B cell (primary cell): Measurements from ENCODE around the gene NTM. TPM values are rescaled to one million over a fixed set of nuclear protein-coding genes. Genes with fewer than 3 reads are reported as not detected.

Experiments
- ATAC-seq: fragments of 200-7000 bp; cut with Tn5 transposase; one replicate; pipeline ENCODE4 v1.10.0; 2021; ENCODE audit warnings: low read depth, mild to moderate bottlenecking, moderate number of reproducible peaks, moderate library complexity
- CTCF ChIA-PET: fragments of 350-600 bp; sonication (Branson Sonifier 250); formaldehyde crosslinking; loops from one replicate; lab custom pipeline; 2021; ENCODE audit warnings: antibody characterized with exemption, inconsistent platforms; lab: Charles Lee
- POLR2A ChIA-PET: fragments of 350-600 bp; sonication (Branson Sonifier 250); formaldehyde crosslinking; loops from one replicate; lab custom pipeline; 2021; ENCODE audit warnings: antibody characterized with exemption; lab: Charles Lee
- DNase-seq: peaks from one replicate; pipeline ENCODE4 v3.0.0; 2013
- H2AFZ ChIP-seq: 2 replicates; pipeline ENCODE4 v1.6.1; 2012; ENCODE audit warnings: mild to moderate bottlenecking, low read depth, low read length; ENCODE audit not compliant: insufficient read depth, poor library complexity, severe bottlenecking
- H3K27ac ChIP-seq, 2 donors: 1 replicate in 1 of 2; 2 replicates in 1 of 2; pipeline ENCODE4 v1.5.1; 2012 to 2013; ENCODE audit warnings: low read length in 2 of 2, mild to moderate bottlenecking in 2 of 2, moderate library complexity in 1 of 2
- H3K27me3 ChIP-seq, 4 experiments: fragments of 200-600 bp in 1 of 4; sonication (generic) in 1 of 4; replicated peaks in 1 of 4; 1 replicate in 2 of 4; 2 replicates in 2 of 4; pipeline versions ENCODE4 v1.6.1 to v1.7.0; 2013 to 2016; ENCODE audit warnings: low read length in 3 of 4, mild to moderate bottlenecking in 2 of 4, mixed read lengths in 1 of 4, moderate library complexity in 1 of 4; ENCODE audit not compliant: insufficient read depth in 4 of 4, control insufficient read depth in 3 of 4; ENCODE audit errors: control extremely low read depth in 1 of 4
- H3K36me3 ChIP-seq, 2 experiments: replicated peaks in 1 of 2; 1 replicate in 1 of 2; 2 replicates in 1 of 2; pipeline versions ENCODE4 v1.6.1 to v1.7.1; 2013; ENCODE audit warnings: low read length in 1 of 2; ENCODE audit not compliant: insufficient read depth in 2 of 2, control insufficient read depth in 1 of 2; ENCODE audit errors: control extremely low read depth in 1 of 2, extremely low read depth in 1 of 2
- H3K4me1 ChIP-seq, 2 donors: fragments of 200-600 bp in 1 of 2; sonication (generic) in 1 of 2; 1 replicate in 1 of 2; 2 replicates in 1 of 2; pipeline versions ENCODE4 v1.5.1 to v1.6.1; 2013 to 2017; ENCODE audit warnings: low read length in 2 of 2; ENCODE audit not compliant: control insufficient read depth in 2 of 2, insufficient read depth in 2 of 2
- H3K4me2 ChIP-seq: replicated peaks from 2 replicates; pipeline ENCODE3; 2012; ENCODE audit warnings: mild to moderate bottlenecking, low read depth, low read length; ENCODE audit not compliant: poor library complexity, severe bottlenecking
- H3K4me3 ChIP-seq, 5 experiments: fragments of 200-600 bp in 1 of 5; sonication (generic) in 1 of 5; 1 replicate in 3 of 5; 2 replicates in 2 of 5; pipeline versions ENCODE4 v1.5.1 to v1.7.0; 2011 to 2016; ENCODE audit warnings: low read length in 4 of 5, mild to moderate bottlenecking in 4 of 5, low read depth in 2 of 5, control low read depth in 1 of 5, moderate library complexity in 1 of 5; ENCODE audit not compliant: insufficient read depth in 1 of 5; ENCODE audit errors: control extremely low read depth in 1 of 5, extremely low read depth in 1 of 5
- H3K79me2 ChIP-seq: fragments of 200-600 bp; sonication (generic); one replicate; pipeline ENCODE4 v1.6.0; 2016; ENCODE audit warnings: low read length; ENCODE audit not compliant: control insufficient read depth, insufficient read depth
- H3K9ac ChIP-seq: fragments of 200-600 bp; sonication (generic); 2 replicates; pipeline ENCODE4 v1.6.1; 2017; ENCODE audit warnings: mild to moderate bottlenecking, low read length, moderate library complexity
- H3K9me3 ChIP-seq, 3 donors: one replicate each; pipeline versions ENCODE4 v1.6.1 to v1.7.1; 2013; ENCODE audit warnings: low read length in 2 of 3; ENCODE audit not compliant: control insufficient read depth in 2 of 3, insufficient read depth in 1 of 3; ENCODE audit errors: control extremely low read depth in 1 of 3
- H4K20me1 ChIP-seq: 2 replicates; pipeline ENCODE4 v1.6.0; 2012; ENCODE audit warnings: mild to moderate bottlenecking, low read length; ENCODE audit not compliant: insufficient read depth, control insufficient read depth, poor library complexity, severe bottlenecking
- H3K27ac Mint-ChIP-seq: one replicate; pipeline ENCODE4 v1.8.0; 2021; ENCODE audit warnings: mixed read lengths
- H3K27me3 Mint-ChIP-seq: one replicate; pipeline ENCODE4 v1.8.0; 2021; ENCODE audit warnings: mixed read lengths
- H3K4me1 Mint-ChIP-seq: one replicate; pipeline ENCODE4 v1.8.0; 2021; ENCODE audit warnings: mixed read lengths
- H3K4me3 Mint-ChIP-seq: one replicate; pipeline ENCODE4 v1.8.0; 2021; ENCODE audit warnings: mixed read lengths
- H3K9me3 Mint-ChIP-seq: one replicate; pipeline ENCODE4 v1.8.0; 2022; ENCODE audit warnings: mixed read lengths; ENCODE audit not compliant: insufficient read depth
- EZH2 ChIP-seq: IDR thresholded peaks from 2 replicates; pipeline ENCODE4 v1.6.1; 2012; ENCODE audit warnings: borderline replicate concordance, low read depth, mild to moderate bottlenecking, moderate library complexity, low read length; ENCODE audit not compliant: insufficient read depth, poor library complexity, severe bottlenecking
- WGBS: methylation state at CpG from one replicate; pipeline ENCODE4 v1.1.5; 2013; ENCODE audit warnings: missing lambda C conversion rate; ENCODE audit not compliant: insufficient coverage; 5-methylcytosine and 5-hydroxymethylcytosine counted together
- intact Hi-C: fragments of 100-400 bp; cut with micrococcal nuclease; formaldehyde crosslinking; loops from one replicate; pipeline ENCODE4 v1.10.0; 2022
- polyA plus RNA-seq: library from polyadenylated mRNA; depleted of rRNA; stranded (reverse); fragments of >200 nt; gene quantifications from 2 replicates; pipeline ENCODE4 v1.2.3, GENCODE V29; 2012
- total RNA-seq, 2 donors: library from RNA; stranded (reverse); fragments of 120-200 nt in 1 of 2; gene quantifications; 1 replicate in 1 of 2; 2 replicates in 1 of 2; pipeline versions ENCODE4 v1.2.3 to v1.2.4, GENCODE V29; 2013 to 2022
- TF ChIP-seq, protein P1 (sequence below): fragments of 200-600 bp; IDR thresholded peaks from one replicate; pipeline ENCODE4 v1.8.0; 2022; ENCODE audit warnings: antibody characterized with exemption, mild to moderate bottlenecking

NTM gene
- total and polyA plus RNA-seq, 2 donors (not counting 1 experiment from before 2014, with no cell fraction given), result not detected

DNA sequence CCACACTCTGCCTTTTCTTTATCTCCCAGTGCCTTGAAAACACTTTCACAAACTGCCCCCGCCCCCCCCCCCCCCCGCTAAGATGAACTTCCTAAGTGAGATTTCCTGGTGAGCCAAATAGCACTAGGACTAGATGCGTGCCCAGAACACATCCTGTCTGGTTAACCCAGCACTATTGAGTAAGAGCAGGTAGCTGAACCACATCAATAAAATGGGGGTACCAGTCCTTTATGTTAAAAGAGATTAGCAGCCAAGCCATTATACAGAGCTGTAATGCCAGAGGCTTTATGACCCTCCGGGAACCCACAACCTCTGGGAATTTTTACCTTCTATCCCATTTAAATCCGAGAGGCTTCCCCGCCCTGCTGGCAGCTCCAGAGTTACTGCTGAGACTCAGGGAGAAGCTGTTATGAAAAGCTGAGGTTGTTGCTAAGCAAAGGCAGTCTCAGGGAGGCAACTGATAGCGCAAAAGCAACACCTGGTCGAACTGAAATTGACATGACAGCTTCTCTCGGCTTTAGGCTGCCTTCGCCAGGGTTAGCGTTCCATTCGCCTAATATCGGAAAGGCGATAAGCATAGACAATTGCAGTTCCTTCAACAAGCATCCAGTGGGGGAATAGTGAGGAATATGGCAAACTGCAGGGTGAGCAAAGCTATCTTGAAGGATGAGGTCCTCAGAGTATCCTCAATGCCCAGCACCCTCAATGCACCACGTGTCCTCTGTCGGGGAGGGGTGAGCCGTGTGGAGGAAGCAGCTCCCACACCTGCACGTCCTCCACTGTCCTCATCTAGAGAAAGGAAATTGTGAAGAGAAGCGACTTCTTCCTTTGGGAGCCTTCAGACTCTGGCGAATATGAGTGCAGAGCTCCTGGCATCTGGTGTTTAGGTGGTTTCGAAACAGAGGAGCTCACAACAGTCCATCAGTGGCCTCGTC lies 977.0 kb downstream of the NTM start:
- Histone ChIP-seq H2AFZ (no peak overlapping the region), H3K4me3 (no peak overlapping the region), H3K27ac (no peak overlapping the region), H3K9me3 (peaks cover 0 to 16% (median 0%) of the 10 kb centered on the region in 3 donors), H3K27me3 (no peaks in the 10 kb centered on the region), H3K36me3 (no peaks in the 10 kb centered on the region), H3K9ac (no peak overlapping the region), H3K4me2 (no peak overlapping the region), H3K79me2 (no peaks in the 10 kb centered on the region), H4K20me1 (no peaks in the 10 kb centered on the region), H3K4me1 (no peaks in the 10 kb centered on the region)
- no peaks in the 10 kb centered on the region for H3K27me3 Mint-ChIP-seq
- H3K27ac Mint-ChIP-seq, result no peak overlapping the region
- DNase-seq (no peak), ATAC-seq (no peak)
- WGBS, result 87% methylated on average over 13 of the region's 22 CpGs
- no peaks in the 10 kb centered on the region for H3K9me3 Mint-ChIP-seq
- intact Hi-C loops, result no loop called here
- H3K4me3 Mint-ChIP-seq, result no peak overlapping the region
- ChIA-PET POLR2A (no interaction called here), CTCF (no interaction called here)
- TF ChIP-seq EZH2, result no peak
- TF ChIP-seq, protein P1, sequence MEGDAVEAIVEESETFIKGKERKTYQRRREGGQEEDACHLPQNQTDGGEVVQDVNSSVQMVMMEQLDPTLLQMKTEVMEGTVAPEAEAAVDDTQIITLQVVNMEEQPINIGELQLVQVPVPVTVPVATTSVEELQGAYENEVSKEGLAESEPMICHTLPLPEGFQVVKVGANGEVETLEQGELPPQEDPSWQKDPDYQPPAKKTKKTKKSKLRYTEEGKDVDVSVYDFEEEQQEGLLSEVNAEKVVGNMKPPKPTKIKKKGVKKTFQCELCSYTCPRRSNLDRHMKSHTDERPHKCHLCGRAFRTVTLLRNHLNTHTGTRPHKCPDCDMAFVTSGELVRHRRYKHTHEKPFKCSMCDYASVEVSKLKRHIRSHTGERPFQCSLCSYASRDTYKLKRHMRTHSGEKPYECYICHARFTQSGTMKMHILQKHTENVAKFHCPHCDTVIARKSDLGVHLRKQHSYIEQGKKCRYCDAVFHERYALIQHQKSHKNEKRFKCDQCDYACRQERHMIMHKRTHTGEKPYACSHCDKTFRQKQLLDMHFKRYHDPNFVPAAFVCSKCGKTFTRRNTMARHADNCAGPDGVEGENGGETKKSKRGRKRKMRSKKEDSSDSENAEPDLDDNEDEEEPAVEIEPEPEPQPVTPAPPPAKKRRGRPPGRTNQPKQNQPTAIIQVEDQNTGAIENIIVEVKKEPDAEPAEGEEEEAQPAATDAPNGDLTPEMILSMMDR, result no peak
- no peaks in the 10 kb centered on the region for H3K4me1 Mint-ChIP-seq
